HuH-7 (cell line): ENCODE data around the gene CTU1.

Source experiments
- DNase-seq: peaks from one replicate; pipeline ENCODE4 v3.0.0; 2011; ENCODE audit warnings: low spot score

The CTU1 gene

DNA sequence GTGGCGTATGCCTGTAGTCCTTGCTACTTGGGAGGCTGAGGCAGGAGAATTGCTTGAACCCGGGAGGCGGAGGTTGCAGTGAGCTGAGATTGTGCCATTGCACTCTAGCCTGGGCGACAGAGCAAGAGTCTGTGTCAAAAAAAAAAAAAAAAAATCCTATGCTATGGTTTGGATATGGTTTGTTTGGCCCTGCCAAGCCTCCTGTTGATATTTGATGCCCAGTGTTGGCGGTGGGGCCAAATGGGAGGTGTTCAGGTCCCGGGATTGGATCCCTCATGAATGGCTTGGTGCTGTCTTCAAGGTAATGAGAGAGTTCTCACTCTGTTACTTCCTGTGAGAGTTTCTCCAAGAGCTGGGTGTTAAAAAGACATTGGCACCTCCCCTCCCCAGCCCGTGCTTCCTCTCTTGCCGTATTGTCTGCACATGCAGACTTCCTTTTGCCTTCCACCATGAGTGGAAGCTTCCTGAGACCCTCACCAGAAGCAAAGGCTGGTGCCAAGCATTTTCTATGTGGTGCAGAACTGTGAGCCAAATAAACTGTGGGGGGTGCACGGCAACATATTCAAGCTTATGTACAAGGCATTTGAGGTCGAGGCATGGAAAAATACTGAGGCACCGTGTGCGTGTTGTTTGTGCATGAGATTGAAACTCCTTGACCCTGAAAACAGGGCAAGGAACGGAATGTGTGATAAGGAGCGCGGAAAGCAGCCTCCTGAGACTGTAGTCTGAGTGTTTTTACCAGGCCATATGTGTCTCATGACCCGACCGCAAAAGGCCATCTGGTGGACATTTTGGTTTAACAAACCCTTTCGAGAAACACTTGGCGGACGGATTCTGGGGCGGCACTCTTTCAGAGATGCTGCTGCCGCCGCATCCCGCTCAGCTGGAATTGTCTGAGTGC lies 23.8 kb upstream of the CTU1 start:
- no peak for DNase-seq

DNA sequence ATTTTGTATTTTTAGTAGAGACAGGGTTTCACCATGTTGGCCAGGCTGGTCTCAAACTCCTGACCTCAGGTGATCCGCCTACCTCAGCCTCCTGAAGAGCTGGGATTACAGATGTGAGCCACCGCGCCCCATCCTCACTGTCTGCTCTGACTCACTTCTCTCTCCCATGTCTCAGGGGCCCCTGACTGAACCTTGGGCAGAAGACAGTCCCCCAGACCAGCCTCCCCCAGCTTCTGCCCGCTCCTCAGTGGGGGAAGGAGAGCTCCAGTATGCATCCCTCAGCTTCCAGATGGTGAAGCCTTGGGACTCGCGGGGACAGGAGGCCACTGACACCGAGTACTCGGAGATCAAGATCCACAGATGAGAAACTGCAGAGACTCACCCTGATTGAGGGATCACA lies 21.5 kb upstream of the CTU1 start:
- DNase-seq: no peak

DNA sequence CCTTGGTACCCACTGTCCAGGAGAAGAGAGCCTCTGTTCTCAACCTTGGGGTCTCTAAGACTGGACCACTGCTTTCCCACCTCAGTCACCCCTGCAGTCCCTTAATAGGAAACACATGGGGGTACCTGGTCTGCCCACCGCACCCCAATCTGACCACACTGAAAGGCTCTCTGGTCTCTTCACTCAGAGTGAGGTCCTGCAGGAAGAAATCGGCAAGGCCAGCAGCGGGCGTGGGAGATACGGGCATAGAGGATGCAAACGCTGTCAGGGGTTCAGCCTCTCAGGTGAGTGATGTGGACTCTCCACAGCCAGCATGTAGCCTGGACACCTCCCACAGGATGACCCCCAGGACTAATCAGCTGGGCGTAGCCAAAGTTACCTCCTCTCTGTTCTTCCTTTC lies 20.0 kb upstream of the CTU1 start:
- no peak for DNase-seq

DNA sequence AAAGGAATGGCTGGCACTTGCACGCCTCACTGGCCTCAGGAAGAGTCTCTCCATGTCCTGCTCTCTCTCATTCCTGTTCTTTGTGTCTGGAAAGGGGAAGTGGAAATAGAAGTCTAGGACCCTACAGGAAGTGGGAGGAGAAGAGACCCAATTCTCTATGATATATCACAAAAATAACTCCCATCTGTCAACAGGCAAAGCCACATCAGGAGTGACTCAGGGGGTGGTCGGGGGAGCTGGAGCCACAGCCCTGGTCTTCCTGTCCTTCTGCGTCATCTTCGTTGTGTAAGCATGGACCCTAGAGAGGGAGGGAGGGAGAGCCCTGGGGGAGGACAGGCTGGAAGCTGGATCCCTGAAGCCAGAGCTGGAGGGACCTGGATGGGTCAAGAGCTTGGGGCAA lies 19.5 kb upstream of the CTU1 start:
- no peak for DNase-seq

DNA sequence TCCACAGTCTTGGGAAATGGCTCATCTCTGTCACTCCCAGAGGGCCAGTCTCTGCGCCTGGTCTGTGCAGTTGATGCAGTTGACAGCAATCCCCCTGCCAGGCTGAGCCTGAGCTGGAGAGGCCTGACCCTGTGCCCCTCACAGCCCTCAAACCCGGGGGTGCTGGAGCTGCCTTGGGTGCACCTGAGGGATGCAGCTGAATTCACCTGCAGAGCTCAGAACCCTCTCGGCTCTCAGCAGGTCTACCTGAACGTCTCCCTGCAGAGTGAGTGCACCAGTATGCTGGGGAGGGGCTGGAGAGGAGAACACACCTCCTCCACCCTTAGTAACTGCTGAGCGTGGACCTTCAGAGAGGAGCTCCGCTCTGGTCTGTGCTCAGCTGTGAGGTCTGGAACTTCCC lies 18.8 kb upstream of the CTU1 start:
- no peak for DNase-seq

DNA sequence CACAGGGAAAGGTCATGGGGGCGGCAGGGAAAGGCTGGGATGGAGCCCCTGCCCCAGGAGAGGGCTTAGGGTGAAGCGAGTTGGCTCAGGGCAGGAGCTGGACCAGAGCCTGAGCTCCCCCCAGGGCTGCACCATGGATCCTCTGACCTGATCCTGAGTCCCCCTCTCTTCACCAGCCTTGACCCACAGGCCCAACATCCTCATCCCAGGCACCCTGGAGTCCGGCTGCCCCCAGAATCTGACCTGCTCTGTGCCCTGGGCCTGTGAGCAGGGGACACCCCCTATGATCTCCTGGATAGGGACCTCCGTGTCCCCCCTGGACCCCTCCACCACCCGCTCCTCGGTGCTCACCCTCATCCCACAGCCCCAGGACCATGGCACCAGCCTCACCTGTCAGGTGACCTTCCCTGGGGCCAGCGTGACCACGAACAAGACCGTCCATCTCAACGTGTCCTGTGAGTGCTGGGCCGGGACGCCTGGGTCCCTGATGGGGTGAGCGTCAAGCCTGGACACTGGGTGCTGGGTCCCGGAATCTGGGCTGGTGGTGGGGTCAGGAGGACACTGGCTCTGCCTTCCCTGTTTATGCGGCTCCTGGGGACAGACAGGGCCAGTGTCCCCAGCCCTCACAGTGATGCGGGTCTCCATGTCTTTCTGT lies 17.3 kb upstream of the CTU1 start:
- DNase-seq: no peak

DNA sequence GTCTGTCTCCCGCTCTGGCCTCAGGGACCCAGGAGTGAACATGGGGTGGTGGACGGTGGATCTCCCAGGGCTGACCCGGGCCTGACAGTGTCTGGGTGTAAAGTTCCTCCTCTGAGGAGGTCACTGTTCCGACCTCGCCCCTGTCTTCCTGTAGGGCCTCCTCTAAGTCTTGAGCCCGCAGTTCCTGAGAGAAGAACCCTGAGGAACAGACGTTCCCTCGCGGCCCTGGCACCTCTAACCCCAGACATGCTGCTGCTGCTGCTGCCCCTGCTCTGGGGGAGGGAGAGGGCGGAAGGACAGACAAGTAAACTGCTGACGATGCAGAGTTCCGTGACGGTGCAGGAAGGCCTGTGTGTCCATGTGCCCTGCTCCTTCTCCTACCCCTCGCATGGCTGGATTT lies 16.5 kb upstream of the CTU1 start, which contains the start of gene SIGLEC9:
SIGLEC9 (plus strand) TSS at position 178 of the 400 bp plus-strand sequence; CDS start at position 247, 69 bp downstream.
- no peak for DNase-seq

DNA sequence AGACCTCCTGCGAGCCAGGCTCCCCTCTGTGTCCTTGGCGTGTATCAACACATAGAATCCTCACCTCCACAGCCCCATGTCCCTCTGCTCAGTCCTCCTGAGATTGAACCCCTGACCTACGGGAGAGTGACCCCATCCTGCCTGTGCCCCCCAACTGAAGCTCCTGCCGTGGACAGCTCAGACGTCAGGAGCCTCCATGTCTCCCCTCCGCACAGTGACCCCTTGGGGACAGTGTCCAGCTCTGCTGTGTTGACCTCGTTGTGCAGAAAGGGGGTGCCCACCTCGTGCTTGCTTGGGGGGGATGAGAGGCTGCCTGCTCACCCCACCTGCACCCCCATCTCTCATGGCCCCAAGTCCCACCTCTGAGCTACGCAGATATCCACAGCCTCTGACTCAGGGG lies 16.0 kb upstream of the CTU1 start:
- DNase-seq: no peak

DNA sequence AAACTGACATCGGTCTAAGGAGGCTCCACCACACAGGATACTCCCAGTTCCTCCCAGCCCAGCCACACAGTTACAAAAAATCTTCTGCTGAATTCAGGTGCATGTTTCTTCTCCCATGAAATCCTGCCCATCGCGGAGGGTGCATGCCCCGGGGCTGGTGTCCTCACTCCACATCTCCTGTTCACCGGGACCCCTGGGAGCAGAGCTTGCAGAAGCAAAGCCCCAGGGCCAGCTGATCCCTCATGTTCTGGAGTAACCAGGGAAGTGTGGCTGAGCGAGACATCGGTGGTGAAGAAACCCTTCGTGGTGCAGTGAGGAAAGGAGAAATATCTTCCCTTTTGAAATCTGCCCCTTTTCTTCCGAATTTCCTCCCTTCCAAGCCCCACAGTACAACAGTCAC lies 15.6 kb upstream of the CTU1 start:
- no peak for DNase-seq

DNA sequence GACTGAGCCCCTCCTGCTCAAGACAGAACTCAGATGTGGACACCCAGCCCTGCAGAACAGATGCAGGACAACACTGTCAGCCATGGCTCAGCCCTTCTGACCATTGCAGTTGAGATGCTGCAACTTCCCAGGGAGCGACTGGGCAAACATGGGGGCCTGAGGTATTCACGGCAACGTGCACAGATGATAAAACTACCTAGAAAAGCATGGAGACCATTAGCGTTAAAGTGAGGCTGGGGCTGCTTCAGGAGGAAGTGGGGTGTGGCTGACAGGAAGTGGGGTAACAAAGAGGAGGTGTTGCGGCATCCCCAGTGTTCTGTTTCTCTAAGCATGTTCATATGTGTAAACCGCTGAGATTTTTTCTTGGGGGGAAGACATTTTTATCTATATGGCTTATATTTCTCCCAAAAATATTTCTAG lies 15.2 kb upstream of the CTU1 start:
- DNase-seq: no peak

DNA sequence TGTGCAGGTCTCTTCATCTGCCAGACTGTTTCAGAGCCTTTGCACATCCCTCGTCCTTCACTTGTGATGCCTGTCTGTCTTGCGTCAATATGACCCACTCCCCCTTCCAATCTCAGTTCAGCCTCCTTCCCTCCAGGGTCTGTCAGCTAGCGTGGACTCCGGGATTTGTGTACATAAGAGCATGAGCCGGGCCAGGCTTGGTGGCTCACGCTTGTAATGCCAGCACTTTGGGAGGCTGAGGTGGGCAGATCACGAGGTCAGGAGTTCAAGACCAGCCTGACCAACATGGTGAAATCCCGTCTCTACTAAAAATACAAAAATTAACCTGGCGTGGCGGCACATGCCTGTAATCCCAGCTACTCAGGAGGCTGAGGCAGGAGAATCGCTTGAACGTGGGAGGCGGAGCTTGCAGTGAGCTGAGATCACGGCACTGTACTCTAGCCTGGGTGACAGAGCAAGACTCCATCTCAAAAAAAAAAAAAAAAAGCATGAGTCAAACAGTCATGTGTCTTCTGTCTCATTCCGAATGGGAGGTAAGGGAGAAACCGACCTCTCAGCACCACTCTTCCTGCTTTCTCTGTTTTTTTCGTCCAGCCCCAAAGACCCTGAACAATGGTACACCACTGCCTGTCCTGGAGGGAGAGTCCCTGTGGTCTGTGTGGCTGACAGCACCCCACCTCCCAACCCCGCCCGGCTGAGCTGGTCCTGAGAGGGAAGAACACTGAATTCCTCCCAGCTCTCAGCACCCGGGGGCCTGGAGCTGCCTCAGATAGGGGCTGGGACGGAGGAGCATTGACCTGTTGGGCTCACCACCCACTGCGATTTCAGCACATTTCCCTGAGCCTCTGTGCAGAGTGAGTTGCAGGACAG lies 14.1 kb upstream of the CTU1 start:
- no peak for DNase-seq

DNA sequence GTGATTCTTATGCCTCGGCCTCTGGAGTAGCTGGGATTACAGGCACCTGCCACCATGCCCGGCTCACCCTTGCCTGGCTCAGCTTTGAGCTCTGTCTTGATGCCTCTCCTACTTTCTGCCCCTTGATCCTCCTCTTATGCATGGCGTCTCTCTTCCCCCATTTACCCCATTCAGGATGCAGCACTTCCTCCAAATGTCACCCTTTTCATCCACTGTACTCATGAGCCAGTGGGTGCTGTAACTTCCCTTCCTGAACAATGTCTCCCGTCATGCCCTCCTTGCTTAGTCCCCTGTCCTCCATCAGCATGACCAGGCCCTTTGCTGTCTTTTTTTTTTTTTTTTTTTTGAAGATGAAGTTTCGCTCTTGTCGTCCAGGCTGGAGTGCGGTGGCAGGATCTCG lies 13.0 kb upstream of the CTU1 start:
- no peak for DNase-seq

DNA sequence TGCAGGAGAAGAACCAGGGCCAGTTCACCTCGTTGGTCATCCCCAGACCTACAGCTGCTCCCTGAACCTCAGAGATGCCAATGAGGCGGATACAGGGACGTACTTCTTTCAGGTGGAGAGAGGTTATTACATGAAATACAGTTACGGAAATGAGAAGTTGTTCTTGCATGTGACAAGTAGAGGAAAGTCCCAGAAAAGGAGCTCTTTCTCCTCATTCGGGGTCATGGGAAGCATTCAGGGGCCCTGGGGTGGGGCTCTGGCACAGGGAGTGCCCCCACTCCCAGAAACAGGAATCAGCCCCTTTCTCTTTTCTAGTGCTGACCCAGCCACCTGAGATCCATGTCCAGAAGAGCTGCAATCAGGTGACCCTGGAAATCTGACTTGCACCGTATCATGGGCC lies 12.0 kb upstream of the CTU1 start:
- no peak for DNase-seq

DNA sequence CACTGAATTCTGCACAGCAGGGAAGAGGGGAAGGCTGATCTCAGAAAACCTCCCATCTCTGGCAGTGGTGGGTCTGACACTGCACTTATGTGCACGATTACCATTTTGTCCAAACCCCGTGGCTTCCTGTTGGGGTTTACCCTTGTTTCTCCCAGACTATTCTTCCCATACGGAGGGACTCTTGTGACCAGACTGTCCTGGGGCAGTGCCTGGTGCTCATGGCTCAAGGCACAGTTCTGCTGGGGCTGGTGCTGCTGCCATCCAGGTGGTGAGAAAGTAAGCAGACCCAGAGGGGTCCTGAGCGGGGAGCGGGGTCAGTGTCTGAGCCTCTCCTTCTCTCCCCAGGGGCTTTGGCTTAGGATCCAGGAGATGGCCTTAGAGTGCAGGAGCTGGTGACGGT lies 11.4 kb upstream of the CTU1 start:
- DNase-seq: no peak

DNA sequence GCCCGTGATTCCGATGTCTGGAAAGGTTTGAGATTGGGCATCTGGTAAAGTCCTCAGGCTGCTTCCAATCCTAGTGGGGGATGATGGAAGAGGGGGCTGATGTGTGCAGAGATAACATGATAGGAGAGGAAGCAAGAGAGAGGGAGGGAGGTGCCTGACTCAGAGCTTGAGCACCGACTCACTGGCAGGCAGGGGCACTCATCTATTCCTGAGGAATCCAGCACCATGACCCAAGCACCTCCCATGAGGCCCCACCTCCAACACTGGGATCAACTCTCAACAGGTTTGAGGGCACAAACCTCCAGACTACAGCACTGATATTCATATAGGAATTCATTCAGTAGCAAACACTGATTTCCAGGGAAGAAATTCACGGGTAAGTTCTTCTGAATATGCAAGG lies 10.9 kb upstream of the CTU1 start:
- no peak for DNase-seq

DNA sequence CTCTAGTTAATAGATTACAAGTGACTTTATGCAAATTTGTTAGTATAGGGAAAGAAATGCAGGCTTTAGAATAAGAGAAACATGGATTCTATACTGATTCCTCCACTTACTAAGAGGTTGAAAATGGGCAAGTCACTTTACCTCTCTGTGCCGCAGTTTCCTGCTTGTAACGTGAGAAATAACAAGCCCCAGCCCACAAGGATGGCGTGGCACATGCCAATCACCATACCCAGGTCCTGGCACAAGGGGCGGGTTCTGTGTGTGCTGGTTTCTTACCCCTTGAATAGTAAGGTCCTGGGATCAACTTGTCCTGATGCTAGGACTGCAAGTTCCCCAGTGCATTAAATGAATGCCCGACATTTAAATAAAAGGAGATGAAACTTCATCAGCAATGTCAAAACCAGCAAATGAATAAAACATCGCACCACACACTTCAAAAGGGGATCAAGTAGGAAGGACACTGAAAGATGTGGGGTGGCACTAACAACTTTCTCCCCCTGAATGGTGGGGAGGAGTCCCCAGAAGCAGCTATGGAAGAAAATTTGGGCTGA lies 8.6 kb upstream of the CTU1 start:
- no peak for DNase-seq

DNA sequence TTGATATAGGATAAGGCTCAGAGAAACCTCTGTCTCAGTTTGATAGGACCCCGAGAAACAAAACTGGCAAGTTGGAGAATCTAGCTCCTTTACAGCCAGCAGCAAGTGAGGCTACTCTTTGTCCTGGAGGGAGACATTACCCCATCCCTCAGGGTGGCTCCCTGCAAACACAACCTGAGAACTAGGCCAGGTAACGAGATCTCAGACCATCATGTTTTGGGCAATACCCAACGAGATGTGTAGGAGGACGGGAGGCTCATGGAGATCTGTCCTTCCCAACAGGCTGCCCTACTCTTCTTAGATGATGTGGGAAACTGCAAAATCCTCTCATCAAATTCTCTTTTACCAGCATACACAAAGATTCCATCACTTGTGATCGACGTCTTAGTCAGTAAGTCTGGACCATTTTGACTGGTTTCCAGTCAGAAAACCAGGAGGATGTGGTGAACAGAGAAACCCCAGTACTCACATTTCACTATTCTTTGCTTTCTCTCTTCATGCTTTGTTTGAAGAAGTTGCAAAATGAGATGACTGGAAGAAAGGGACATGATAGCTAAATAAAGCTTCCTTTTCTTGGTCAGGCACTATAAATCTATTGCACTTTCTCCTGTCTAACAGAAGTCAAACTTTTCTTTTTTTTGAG lies 6.0 kb upstream of the CTU1 start:
- DNase-seq: no peak

DNA sequence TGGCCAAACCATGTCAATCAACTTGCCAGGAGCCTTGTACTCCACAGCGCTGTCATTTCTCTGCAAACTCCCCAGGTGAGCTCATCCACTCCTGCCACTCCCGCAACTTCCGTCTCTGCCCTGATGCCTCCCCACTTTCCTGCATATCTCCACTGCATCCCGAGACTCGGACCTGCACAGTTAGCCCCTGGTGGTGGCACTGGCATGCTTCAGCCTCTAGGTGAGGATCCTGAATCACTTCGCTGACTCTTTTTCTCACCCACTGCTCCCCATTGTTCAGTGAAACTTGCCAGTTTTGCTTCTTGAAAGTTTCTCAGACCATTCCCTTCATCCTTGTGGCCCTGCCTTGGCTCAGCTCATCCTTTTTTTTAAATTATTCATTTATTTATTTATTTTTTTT lies 3.4 kb upstream of the CTU1 start:
- DNase-seq: peak; percentile 42

DNA sequence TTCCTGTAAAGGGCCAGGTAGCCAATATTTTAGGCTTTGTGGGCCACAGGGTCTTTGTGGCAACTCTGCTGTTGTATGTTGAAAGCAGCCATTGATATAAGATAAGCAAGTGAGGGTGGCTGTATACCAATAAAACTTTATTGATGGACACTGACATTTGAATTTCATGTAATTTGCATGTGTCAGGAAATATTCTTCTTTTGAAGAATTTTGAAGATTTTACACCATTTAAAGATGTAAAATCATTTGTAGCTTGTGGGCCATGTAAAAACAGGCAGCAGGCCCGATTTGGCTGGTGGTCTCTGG lies 2.4 kb upstream of the CTU1 start:
- DNase-seq: no peak

DNA sequence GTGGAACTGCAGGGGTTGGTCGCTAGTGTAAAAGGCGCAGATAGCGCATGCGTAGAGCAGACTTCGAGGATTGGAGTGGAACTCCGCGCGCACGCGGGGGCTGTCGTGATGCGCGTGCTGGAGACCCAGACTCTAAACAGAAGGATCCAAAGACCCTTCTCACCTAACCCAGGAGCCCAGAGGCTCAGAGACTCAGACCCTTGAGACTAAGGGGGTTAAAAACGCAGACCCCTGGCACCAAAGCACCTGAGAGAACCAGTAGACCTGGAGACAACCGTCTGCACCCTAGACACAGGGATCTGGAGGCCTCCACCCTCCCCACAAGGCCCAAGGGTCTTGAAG lies 567 bp upstream of the CTU1 start:
- no peak for DNase-seq

DNA sequence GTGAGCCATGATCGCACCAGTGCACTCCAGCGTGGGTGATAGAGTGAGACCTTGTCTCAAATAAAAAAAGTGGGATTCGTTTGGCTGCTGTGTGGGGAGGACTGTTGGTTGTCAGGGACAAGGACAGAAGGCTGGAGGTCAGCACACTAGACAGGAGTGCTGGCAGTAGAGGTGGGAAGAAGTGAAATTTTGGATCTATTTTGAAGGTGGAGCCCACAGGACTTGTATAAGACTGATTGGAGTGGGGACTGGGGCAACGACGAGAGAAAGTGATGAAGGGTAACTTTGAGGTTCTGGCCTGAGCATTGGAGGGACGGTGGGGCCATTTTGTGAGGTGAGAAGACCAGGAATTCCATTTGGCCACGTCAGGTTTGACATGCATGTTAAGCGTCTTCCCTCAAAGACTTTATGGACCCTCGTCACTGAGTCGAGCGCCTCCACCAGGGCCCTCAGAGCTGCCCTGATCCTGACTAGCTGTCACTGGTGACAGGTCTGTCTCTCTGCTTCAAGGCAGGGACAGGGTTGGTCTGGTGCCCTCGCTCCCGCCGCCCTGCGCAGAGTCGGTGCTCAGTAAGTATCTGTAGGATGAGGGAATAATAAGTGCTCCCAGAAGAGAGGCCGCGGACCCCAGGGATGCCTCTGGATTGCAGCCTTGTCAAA lies 673 bp downstream of the CTU1 start:
- peak; percentile 36 for DNase-seq

DNA sequence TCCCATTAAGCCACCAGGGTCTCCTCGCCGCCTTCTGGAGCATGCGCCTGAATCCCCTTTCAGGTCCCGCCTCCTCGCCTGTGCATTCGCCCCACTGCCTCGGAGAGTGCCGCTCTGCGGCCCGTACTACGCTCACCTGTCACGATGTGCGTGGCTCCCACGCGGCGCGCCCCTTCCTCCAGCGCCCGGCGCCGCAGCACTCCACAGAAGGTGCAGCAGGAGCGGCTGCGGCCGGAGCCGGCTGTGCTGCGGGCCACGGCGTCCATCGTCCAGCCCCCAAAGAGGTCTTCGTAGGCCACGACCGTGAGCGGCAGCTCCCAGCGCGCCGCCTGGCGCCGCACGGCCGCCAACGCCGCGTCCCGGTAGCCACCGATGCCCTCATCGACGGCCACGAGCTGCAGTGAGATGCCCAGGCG lies 4.3 kb downstream of the CTU1 start:
- DNase-seq: no peak
